Neuronal stem cell (in vitro differentiated cells): ENCODE data around the gene GALNS.
A peak's percentile ranks its signal among the peaks of the same experiment; 100 is the strongest.

Source experiments
- DNase-seq: peaks from one replicate; pipeline ENCODE4 v3.0.0-alpha.2; 2013; ENCODE audit warnings: low spot score
- H2AFZ ChIP-seq: one replicate; pipeline ENCODE4 v1.6.1; 2013; ENCODE audit warnings: mild to moderate bottlenecking, low read length, inconsistent platforms
- H2AK5ac ChIP-seq: 2 replicates; pipeline ENCODE4 v1.6.1; 2013; ENCODE audit warnings: low read depth, mild to moderate bottlenecking, inconsistent platforms, low read length, moderate library complexity, mixed read lengths
- H2BK120ac ChIP-seq: 2 replicates; pipeline ENCODE4 v1.6.1; 2013; ENCODE audit warnings: low read depth, mild to moderate bottlenecking, inconsistent platforms, low read length, moderate library complexity, mixed read lengths
- H2BK12ac ChIP-seq: one replicate; pipeline ENCODE4 v1.6.1; 2013; ENCODE audit warnings: low read length, inconsistent platforms
- H2BK15ac ChIP-seq: 2 replicates; pipeline ENCODE4 v1.6.1; 2013; ENCODE audit warnings: mild to moderate bottlenecking, low read length, inconsistent platforms, mixed read lengths
- H2BK5ac ChIP-seq: one replicate; pipeline ENCODE4 v1.6.1; 2013; ENCODE audit warnings: inconsistent platforms, mild to moderate bottlenecking, low read length, moderate library complexity
- H3K14ac ChIP-seq: one replicate; pipeline ENCODE4 v1.6.1; 2013; ENCODE audit warnings: low read length, inconsistent platforms
- H3K18ac ChIP-seq: 2 replicates; pipeline ENCODE4 v1.6.1; 2013; ENCODE audit warnings: low read length, inconsistent platforms
- H3K23ac ChIP-seq: 2 replicates; pipeline ENCODE4 v1.6.1; 2013; ENCODE audit warnings: low read depth, mild to moderate bottlenecking, mixed read lengths, low read length, inconsistent platforms; ENCODE audit not compliant: poor library complexity
- H3K27ac ChIP-seq: replicated peaks from 3 replicates; pipeline ENCODE4 v1.5.1; 2013; ENCODE audit warnings: low read length, inconsistent platforms
- H3K27me3 ChIP-seq, 3 experiments: 2 replicates each; pipeline ENCODE4 v1.6.1; 2013; ENCODE audit warnings: low read length in 3 of 3, mild to moderate bottlenecking in 2 of 3, inconsistent platforms in 1 of 3, low read depth in 1 of 3, mixed read lengths in 1 of 3, moderate library complexity in 1 of 3; ENCODE audit not compliant: control insufficient read depth in 3 of 3, insufficient read depth in 3 of 3
- H3K36me3 ChIP-seq, 2 donors: replicated peaks in 1 of 2; 2 replicates each; pipeline ENCODE4 v1.6.1; 2013; ENCODE audit warnings: low read length in 2 of 2; ENCODE audit not compliant: control insufficient read depth in 2 of 2, insufficient read depth in 2 of 2
- H3K4ac ChIP-seq: 2 replicates; pipeline ENCODE4 v1.6.1; 2013; ENCODE audit warnings: inconsistent platforms, mild to moderate bottlenecking, low read length, moderate library complexity
- H3K4me1 ChIP-seq, 2 donors: 1 replicate in 1 of 2; 2 replicates in 1 of 2; pipeline ENCODE4 v1.6.1; 2013; ENCODE audit warnings: low read length in 2 of 2, low read depth in 1 of 2; ENCODE audit not compliant: control insufficient read depth in 2 of 2, insufficient read depth in 1 of 2
- H3K4me2 ChIP-seq: one replicate; pipeline ENCODE4 v1.6.1; 2013; ENCODE audit warnings: mild to moderate bottlenecking, low read length, inconsistent platforms; ENCODE audit not compliant: insufficient read depth, poor library complexity, severe bottlenecking
- H3K4me3 ChIP-seq, 2 donors: 2 replicates each; pipeline ENCODE4 v1.5.1; 2013; ENCODE audit warnings: low read length in 2 of 2, mild to moderate bottlenecking in 2 of 2, inconsistent platforms in 1 of 2, moderate library complexity in 1 of 2
- H3K79me1 ChIP-seq: one replicate; pipeline ENCODE4 v1.6.1; 2013; ENCODE audit warnings: low read depth, mild to moderate bottlenecking, inconsistent platforms, low read length, moderate library complexity
- H3K9ac ChIP-seq: one replicate; pipeline ENCODE4 v1.6.1; 2013; ENCODE audit warnings: mild to moderate bottlenecking, low read depth, low read length, inconsistent platforms; ENCODE audit not compliant: poor library complexity
- H3K9me3 ChIP-seq, 2 donors: replicated peaks in 1 of 2; 2 replicates each; pipeline versions ENCODE3 to v1.6.1; 2013; ENCODE audit warnings: low read length in 2 of 2, mild to moderate bottlenecking in 2 of 2, inconsistent platforms in 1 of 2, low read depth in 1 of 2, mixed read lengths in 1 of 2, moderate library complexity in 1 of 2; ENCODE audit not compliant: control insufficient read depth in 2 of 2, insufficient read depth in 1 of 2
- H4K8ac ChIP-seq: one replicate; pipeline ENCODE4 v1.6.1; 2013; ENCODE audit warnings: low read depth, mild to moderate bottlenecking, inconsistent platforms, low read length, moderate library complexity
- H4K91ac ChIP-seq: one replicate; pipeline ENCODE4 v1.6.1; 2013; ENCODE audit warnings: low read length, low read depth, mild to moderate bottlenecking, inconsistent platforms; ENCODE audit not compliant: poor library complexity
- WGBS, 2 donors: extraction: QIAGEN DNeasy Blood & Tissue Kit; methylation state at CpG; one replicate each; pipeline ENCODE4 v1.1.7; 2013; ENCODE audit warnings: missing lambda C conversion rate in 2 of 2, mixed read lengths in 1 of 2; ENCODE audit not compliant: insufficient read length in 2 of 2, insufficient replicate concordance in 1 of 2; ENCODE audit errors: extremely low coverage in 2 of 2; 5-methylcytosine and 5-hydroxymethylcytosine counted together

GALNS gene

DNA sequence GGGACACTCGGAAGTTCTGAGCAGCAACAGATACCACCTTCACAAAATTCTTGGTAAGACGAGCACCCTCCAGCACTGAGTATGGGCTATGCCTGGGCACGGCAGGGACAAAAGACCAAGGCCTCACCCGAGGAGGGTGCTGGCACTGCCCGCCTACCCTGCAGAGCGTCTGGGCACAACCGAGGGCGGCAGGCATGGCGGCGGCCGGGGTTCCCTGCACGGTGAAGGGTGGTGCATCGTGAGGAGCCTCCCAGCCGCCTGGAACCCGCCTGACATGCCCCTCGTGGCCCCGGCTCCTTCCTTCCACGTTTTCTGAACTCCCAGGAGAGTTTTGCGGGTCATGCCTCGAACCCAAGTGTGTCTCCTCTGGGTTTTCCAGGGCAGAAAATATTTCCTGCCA lies 18.9 kb downstream of the GALNS start:
- Histone ChIP-seq H4K8ac (no peak overlapping the region), H3K27ac (no peak overlapping the region), H3K9ac (no peak overlapping the region), H2BK12ac (no peak overlapping the region), H3K4me2 (no peak overlapping the region), H3K18ac (no peak overlapping the region), H3K36me3 (peaks cover 0 to 9% of the 10 kb centered on the region in 2 donors), H2BK5ac (no peak overlapping the region), H2BK15ac (no peak overlapping the region), H3K4me1 (no peaks in the 10 kb centered on the region), H3K9me3 (no peaks in the 10 kb centered on the region), H3K4ac (no peak overlapping the region), H2BK120ac (no peak overlapping the region), H3K14ac (no peak overlapping the region), H4K91ac (no peak overlapping the region), H3K4me3 (no peak overlapping the region), H3K27me3 (no peaks in the 10 kb centered on the region), H3K79me1 (peaks cover 11% of the 10 kb centered on the region), H2AK5ac (no peak overlapping the region), H2AFZ (no peak overlapping the region), H3K23ac (no peak overlapping the region)
- no CpG with 5 or more reads among the region's 20 CpGs for WGBS, 2 donors
- DNase-seq, result no peak

DNA sequence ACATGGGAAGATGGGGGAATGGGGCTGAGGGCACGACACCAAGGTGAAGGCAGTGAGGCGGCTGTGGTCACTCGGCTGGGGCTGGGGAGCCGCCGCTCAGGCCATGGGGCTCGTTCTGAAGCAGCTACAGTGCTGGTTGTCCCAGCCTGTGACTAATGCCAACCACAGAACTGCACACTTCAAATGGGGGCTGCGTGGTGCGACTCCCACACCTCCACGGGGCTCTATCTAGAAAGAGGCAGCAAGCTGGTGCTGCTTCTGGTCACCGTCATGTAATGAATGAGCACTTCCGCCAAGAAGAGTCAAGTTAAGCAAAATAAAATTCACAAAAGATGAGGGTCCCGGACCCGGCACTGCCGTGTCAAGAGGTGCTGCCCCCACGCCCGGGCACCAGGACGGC lies 20.0 kb downstream of the GALNS start:
- peaks cover 8% of the 10 kb centered on the region for H3K79me1 ChIP-seq
- no peak overlapping the region for H3K27ac ChIP-seq
- H3K18ac ChIP-seq, result no peak overlapping the region
- H3K23ac ChIP-seq, result no peak overlapping the region
- no peaks in the 10 kb centered on the region for H3K27me3 ChIP-seq
- H2BK15ac ChIP-seq, result no peak overlapping the region
- DNase-seq, result no peak
- no peak overlapping the region for H2BK120ac ChIP-seq
- H3K9me3 ChIP-seq, result no peaks in the 10 kb centered on the region
- H3K14ac ChIP-seq, result peak overlapping the region; percentile 71
- H3K4me2 ChIP-seq, result no peak overlapping the region
- H4K8ac ChIP-seq, result no peak overlapping the region
- no peaks in the 10 kb centered on the region for H3K4me1 ChIP-seq
- WGBS, 2 donors, result no CpG with 5 or more reads among the region's 17 CpGs
- H2AFZ ChIP-seq, result no peak overlapping the region
- no peak overlapping the region for H3K4ac ChIP-seq
- no peak overlapping the region for H3K9ac ChIP-seq
- H2BK12ac ChIP-seq, result no peak overlapping the region
- H2BK5ac ChIP-seq, result peak overlapping the region; percentile 24
- H4K91ac ChIP-seq, result no peak overlapping the region
- H3K4me3 ChIP-seq, result no peak overlapping the region
- H3K36me3 ChIP-seq, result peaks cover 0 to 9% of the 10 kb centered on the region in 2 donors
- no peak overlapping the region for H2AK5ac ChIP-seq

GRCh38 chr16:88835818-88836217 lies 20.9 kb downstream of the GALNS start:
- WGBS, 2 donors, result no CpG with 5 or more reads among the region's 33 CpGs

DNA sequence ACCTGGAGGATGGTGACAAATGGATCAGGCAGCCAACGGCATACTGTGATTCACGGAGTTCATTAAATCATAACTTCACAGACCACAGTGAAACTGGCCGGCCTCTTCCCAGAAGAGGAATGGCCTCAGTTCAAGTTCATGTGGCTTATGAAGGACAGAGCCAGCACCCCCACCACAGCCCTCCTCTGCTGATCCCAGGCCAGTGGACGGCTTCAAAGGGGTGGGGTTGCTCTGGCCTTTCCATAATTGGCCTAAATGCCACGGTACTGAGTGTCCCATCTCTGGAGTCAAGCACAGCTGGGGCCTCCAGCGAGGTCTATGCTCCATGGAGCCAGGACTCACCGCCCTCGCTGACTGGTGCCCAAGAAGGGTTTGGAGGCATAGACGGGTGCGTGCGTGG lies 21.4 kb downstream of the GALNS start:
- no peak overlapping the region for H4K91ac ChIP-seq
- DNase-seq, result no peak
- no peaks in the 10 kb centered on the region for H3K9me3 ChIP-seq
- no peak overlapping the region for H4K8ac ChIP-seq
- H3K27me3 ChIP-seq, result no peaks in the 10 kb centered on the region
- no peak overlapping the region for H2AK5ac ChIP-seq
- H3K4me3 ChIP-seq, result no peak overlapping the region
- H2BK120ac ChIP-seq, result no peak overlapping the region
- H3K4me1 ChIP-seq, result no peaks in the 10 kb centered on the region
- peaks cover 0 to 9% of the 10 kb centered on the region in 2 donors for H3K36me3 ChIP-seq
- H2BK12ac ChIP-seq, result no peak overlapping the region
- H2BK5ac ChIP-seq, result no peak overlapping the region
- H3K79me1 ChIP-seq, result peaks cover 9% of the 10 kb centered on the region
- no CpG with 5 or more reads among the region's 11 CpGs for WGBS, 2 donors
- no peak overlapping the region for H2BK15ac ChIP-seq
- H3K27ac ChIP-seq, result no peak overlapping the region
- H2AFZ ChIP-seq, result no peak overlapping the region
- H3K9ac ChIP-seq, result peak overlapping the region; percentile 70
- H3K4ac ChIP-seq, result no peak overlapping the region
- H3K18ac ChIP-seq, result no peak overlapping the region
- H3K4me2 ChIP-seq, result no peak overlapping the region
- H3K14ac ChIP-seq, result no peak overlapping the region
- H3K23ac ChIP-seq, result no peak overlapping the region

More at GRCh38 chr16:88835818-88836217, 20.9 kb downstream of the GALNS start:
- Histone ChIP-seq H2AFZ (no peak overlapping the region), H3K36me3 (peaks cover 0 to 9% of the 10 kb centered on the region in 2 donors), H2BK15ac (no peak overlapping the region), H3K9ac (peak overlapping the region; percentile 70), H3K4me1 (no peaks in the 10 kb centered on the region), H4K8ac (no peak overlapping the region), H3K14ac (no peak overlapping the region), H3K79me1 (peaks cover 8% of the 10 kb centered on the region), H3K9me3 (no peaks in the 10 kb centered on the region), H2BK12ac (no peak overlapping the region), H3K4me3 (no peak overlapping the region), H3K4me2 (no peak overlapping the region), H4K91ac (peak overlapping the region; percentile 30), H2AK5ac (no peak overlapping the region), H3K18ac (peak overlapping the region; percentile 28), H2BK5ac (no peak overlapping the region), H3K27me3 (no peaks in the 10 kb centered on the region), H3K4ac (no peak overlapping the region), H3K23ac (peak overlapping the region; percentile 43), H2BK120ac (no peak overlapping the region), H3K27ac (no peak overlapping the region)
- DNase-seq, result no peak
